DMS153 treated with DMSO at 0.1 percent for 48 hours (cell line): ENCODE measurements around the gene KLHDC4.

Source experiments
- DNase-seq: peaks from one replicate; lab custom pipeline; 2025; ENCODE audit not compliant: unreplicated experiment; lab: John Stamatoyannopoulos, UW

Gene KLHDC4

GRCh38 chr16:87662254-87663204 lies 103.3 kb downstream of the KLHDC4 start:
- no peak for DNase-seq

GRCh38 chr16:87661561-87661960 lies 104.2 kb downstream of the KLHDC4 start:
- DNase-seq: no peak

- no peak for DNase-seq
Measured at GRCh38 chr16:87658564-87659225, 107.1 kb downstream of the KLHDC4 start.
